Natural killer cell (primary cell): ENCODE results near the gene EHD3. TPM values are rescaled to one million over a fixed set of nuclear protein-coding genes. Genes with fewer than 3 reads are reported as not detected.

Source experiments
- ATAC-seq, 3 donors: fragments of 150-1000 bp in 2 of 3; fragments of 200-7000 bp in 1 of 3; cut with Tn5 transposase; 1 replicate in 1 of 3; 2 replicates in 2 of 3; pipeline ENCODE4 v1.10.0; 2021; ENCODE audit warnings: mild to moderate bottlenecking in 2 of 3, moderate library complexity in 2 of 3
- DNase-seq, 2 donors: peaks; one replicate each; pipeline versions ENCODE4 v3.0.0 to v3.0.0-alpha.2; 2013 to 2021; ENCODE audit warnings: mixed read lengths in 1 of 2
- H3K27ac ChIP-seq: one replicate; pipeline ENCODE4 v1.5.1; 2013; ENCODE audit warnings: mild to moderate bottlenecking, low read length
- H3K27me3 ChIP-seq: one replicate; pipeline ENCODE4 v1.6.1; 2013; ENCODE audit warnings: low read length; ENCODE audit not compliant: control insufficient read depth, insufficient read depth
- H3K36me3 ChIP-seq: one replicate; pipeline ENCODE4 v1.6.1; 2013; ENCODE audit warnings: low read length; ENCODE audit not compliant: control insufficient read depth, insufficient read depth
- H3K4me1 ChIP-seq: one replicate; pipeline ENCODE4 v1.6.1; 2013; ENCODE audit warnings: low read length; ENCODE audit not compliant: control insufficient read depth, insufficient read depth
- H3K4me3 ChIP-seq: one replicate; pipeline ENCODE4 v1.5.1; 2013; ENCODE audit warnings: low read length
- H3K9me3 ChIP-seq: one replicate; pipeline ENCODE4 v1.6.1; 2013; ENCODE audit warnings: low read length; ENCODE audit not compliant: control insufficient read depth, insufficient read depth
- H3K27ac Mint-ChIP-seq, 2 donors: one replicate each; pipeline ENCODE4 v1.8.0; 2022; ENCODE audit warnings: mild to moderate bottlenecking in 2 of 2, mixed read lengths in 2 of 2, moderate library complexity in 1 of 2
- H3K27me3 Mint-ChIP-seq, 2 donors: one replicate each; pipeline ENCODE4 v1.8.0; 2022; ENCODE audit warnings: low read depth in 2 of 2, mixed read lengths in 2 of 2
- H3K36me3 Mint-ChIP-seq: one replicate; pipeline ENCODE4 v1.8.0; 2022; ENCODE audit warnings: mixed read lengths
- H3K4me1 Mint-ChIP-seq, 2 donors: one replicate each; pipeline ENCODE4 v1.8.0; 2022; ENCODE audit warnings: mixed read lengths in 2 of 2
- H3K4me3 Mint-ChIP-seq: one replicate; pipeline ENCODE4 v1.8.0; 2022; ENCODE audit warnings: mild to moderate bottlenecking, moderate library complexity, mixed read lengths
- H3K9me3 Mint-ChIP-seq, 2 donors: one replicate each; pipeline ENCODE4 v1.8.0; 2022; ENCODE audit warnings: mixed read lengths in 2 of 2
- WGBS: methylation state at CpG from one replicate; pipeline ENCODE4 v1.1.7; 2013; ENCODE audit warnings: missing lambda C conversion rate; ENCODE audit not compliant: insufficient coverage; 5-methylcytosine and 5-hydroxymethylcytosine counted together
- intact Hi-C: fragments of 100-400 bp; cut with micrococcal nuclease; formaldehyde crosslinking; loops from one replicate; pipeline ENCODE4 v1.14.2; 2022
- total RNA-seq, 4 donors: library from RNA; stranded (reverse); fragments of 120-200 nt in 1 of 4; gene quantifications; one replicate each; pipeline versions ENCODE4 v1.2.3 to v1.2.4, GENCODE V29; 2013 to 2022
- TF ChIP-seq, protein P1 (sequence below): fragments of 200-600 bp; IDR thresholded peaks from one replicate; pipeline ENCODE4 v1.8.0; 2022; ENCODE audit warnings: antibody characterized with exemption

The EHD3 gene
- total RNA-seq, 3 donors from 2014 or later (not counting 1 experiment from before 2014, with no cell fraction given) = 5.6 to 7.8 (median 7.2) TPM

DNA sequence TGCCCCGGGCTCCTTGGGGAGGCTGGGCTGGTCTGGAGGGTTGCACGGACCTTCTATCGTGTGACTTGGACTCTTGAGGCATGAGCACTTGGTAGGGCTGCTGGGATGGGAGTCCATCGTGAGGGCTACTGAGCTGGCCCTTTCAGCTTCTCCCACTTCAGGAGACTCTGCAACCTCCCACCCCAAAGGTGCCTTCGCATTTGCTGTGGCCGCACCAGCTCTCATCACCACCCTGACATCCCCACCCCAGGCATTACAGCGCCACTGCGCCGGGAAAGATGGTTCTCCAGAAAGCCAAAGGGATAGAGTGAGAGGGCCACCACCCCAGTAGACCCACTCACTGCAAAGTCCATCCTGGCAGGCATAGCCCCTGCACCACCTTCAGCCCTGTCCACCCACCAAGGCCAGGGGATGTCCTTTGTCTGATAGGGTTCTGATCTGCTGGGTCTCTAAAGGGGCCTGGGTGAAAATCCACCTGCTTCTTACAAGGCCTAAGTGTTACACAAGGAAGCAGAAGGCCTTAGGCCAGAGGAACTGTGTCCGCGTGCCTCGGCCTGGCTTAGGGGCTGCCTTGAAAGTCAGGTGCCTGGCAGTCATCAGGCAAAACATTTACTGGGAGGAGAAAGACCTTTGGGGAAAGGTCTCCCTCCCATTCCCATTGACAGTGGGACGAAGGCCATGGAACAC is 5.1 kb downstream of the EHD3 start:
- TF ChIP-seq, protein P1, sequence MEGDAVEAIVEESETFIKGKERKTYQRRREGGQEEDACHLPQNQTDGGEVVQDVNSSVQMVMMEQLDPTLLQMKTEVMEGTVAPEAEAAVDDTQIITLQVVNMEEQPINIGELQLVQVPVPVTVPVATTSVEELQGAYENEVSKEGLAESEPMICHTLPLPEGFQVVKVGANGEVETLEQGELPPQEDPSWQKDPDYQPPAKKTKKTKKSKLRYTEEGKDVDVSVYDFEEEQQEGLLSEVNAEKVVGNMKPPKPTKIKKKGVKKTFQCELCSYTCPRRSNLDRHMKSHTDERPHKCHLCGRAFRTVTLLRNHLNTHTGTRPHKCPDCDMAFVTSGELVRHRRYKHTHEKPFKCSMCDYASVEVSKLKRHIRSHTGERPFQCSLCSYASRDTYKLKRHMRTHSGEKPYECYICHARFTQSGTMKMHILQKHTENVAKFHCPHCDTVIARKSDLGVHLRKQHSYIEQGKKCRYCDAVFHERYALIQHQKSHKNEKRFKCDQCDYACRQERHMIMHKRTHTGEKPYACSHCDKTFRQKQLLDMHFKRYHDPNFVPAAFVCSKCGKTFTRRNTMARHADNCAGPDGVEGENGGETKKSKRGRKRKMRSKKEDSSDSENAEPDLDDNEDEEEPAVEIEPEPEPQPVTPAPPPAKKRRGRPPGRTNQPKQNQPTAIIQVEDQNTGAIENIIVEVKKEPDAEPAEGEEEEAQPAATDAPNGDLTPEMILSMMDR = no peak
- 92% methylated on average over 13 of the region's 13 CpGs for WGBS
- Histone ChIP-seq H3K27me3 (no peaks in the 10 kb centered on the region), H3K36me3 (no peaks in the 10 kb centered on the region), H3K27ac (no peak overlapping the region), H3K9me3 (no peaks in the 10 kb centered on the region), H3K4me3 (no peak overlapping the region), H3K4me1 (peaks cover 8% of the 10 kb centered on the region)
- Mint-ChIP-seq H3K4me3 (no peak overlapping the region), H3K27me3 (no peaks in the 10 kb centered on the region), H3K27ac (no peak overlapping the region), H3K9me3 (no peaks in the 10 kb centered on the region), H3K36me3 (no peaks in the 10 kb centered on the region), H3K4me1 (peaks cover 16 to 28% of the 10 kb centered on the region in 2 donors)
- ATAC-seq (no peak), DNase-seq (no peak)
- intact Hi-C loops = loop anchor here (10.0 kb wide), 1 partner anchor 96 kb away; no protein-coding TSS in a partner anchor

- peaks cover 16 to 24% of the 10 kb centered on the region in 2 donors for H3K4me1 Mint-ChIP-seq
- H3K4me3 ChIP-seq = no peak overlapping the region
- no peaks in the 10 kb centered on the region for H3K9me3 ChIP-seq
- H3K36me3 Mint-ChIP-seq = no peaks in the 10 kb centered on the region
- intact Hi-C loops = loop anchor here (10.0 kb wide), 1 partner anchor 95 kb away; no protein-coding TSS in a partner anchor
- no peak overlapping the region for H3K4me3 Mint-ChIP-seq
- no peak for ATAC-seq
- H3K27me3 ChIP-seq = no peaks in the 10 kb centered on the region
- H3K27ac Mint-ChIP-seq = no peak overlapping the region
- DNase-seq = no peak
- WGBS = 57% methylated on average over 22 of the region's 22 CpGs
- TF ChIP-seq, protein P1 = no peak
- H3K36me3 ChIP-seq = no peaks in the 10 kb centered on the region
- no peaks in the 10 kb centered on the region for H3K27me3 Mint-ChIP-seq
- H3K4me1 ChIP-seq = peaks cover 5% of the 10 kb centered on the region
- H3K9me3 Mint-ChIP-seq = no peaks in the 10 kb centered on the region
- no peak overlapping the region for H3K27ac ChIP-seq
Measured at GRCh38 chr2:31239593-31240177, 5.7 kb downstream of the EHD3 start.

- no peak overlapping the region for H3K27ac Mint-ChIP-seq
- H3K27ac ChIP-seq = no peak overlapping the region
- no peaks in the 10 kb centered on the region for H3K27me3 ChIP-seq
- intact Hi-C loops = no loop called here
- ATAC-seq = no peak
- H3K27me3 Mint-ChIP-seq = no peaks in the 10 kb centered on the region
- no peak overlapping the region for H3K4me3 Mint-ChIP-seq
- 83% methylated on average over 10 of the region's 11 CpGs for WGBS
- no peaks in the 10 kb centered on the region for H3K36me3 ChIP-seq
- no peaks in the 10 kb centered on the region for H3K4me1 ChIP-seq
- no peak for DNase-seq
- H3K4me3 ChIP-seq = no peak overlapping the region
- H3K36me3 Mint-ChIP-seq = no peaks in the 10 kb centered on the region
- TF ChIP-seq, protein P1 = no peak
- H3K9me3 Mint-ChIP-seq = no peaks in the 10 kb centered on the region
- no peaks in the 10 kb centered on the region for H3K9me3 ChIP-seq
- H3K4me1 Mint-ChIP-seq = peaks cover 9 to 15% of the 10 kb centered on the region in 2 donors
Measured at GRCh38 chr2:31240381-31241365, 6.7 kb downstream of the EHD3 start.
